Erythroblast (primary cell): ENCODE measurements around the gene TULP3.

Experiments
- GATA1 ChIP-seq: IDR thresholded peaks from 2 replicates; pipeline ENCODE4 v1.6.1; 2011; ENCODE audit warnings: low read depth, mild to moderate bottlenecking, control low read depth, low read length, moderate library complexity
- POLR2A ChIP-seq: IDR thresholded peaks from 2 replicates; pipeline ENCODE4 v1.6.1; 2011; ENCODE audit warnings: mild to moderate bottlenecking, low read length

- TF ChIP-seq POLR2A, result no peak
- TF ChIP-seq GATA1, result no peak
Measured at GRCh38 chr12:2858944-2859421, 31.7 kb upstream of the TULP3 start.
